KMS-11 (cell line): Measurements from ENCODE around the gene TCF4.

Experiments
- H2AFZ ChIP-seq: fragments of 200-600 bp; sonication (generic); 2 replicates; pipeline ENCODE4 v1.6.1; 2016; ENCODE audit warnings: antibody characterized with exemption, mixed run types, low read depth
- H3K27ac ChIP-seq: fragments of 200-600 bp; sonication (generic); 2 replicates; pipeline ENCODE4 v1.6.1; 2016; ENCODE audit warnings: mild to moderate bottlenecking, mixed run types
- H3K27me3 ChIP-seq: fragments of 200-600 bp; sonication (generic); 2 replicates; pipeline ENCODE4 v1.6.1; 2017; ENCODE audit warnings: mild to moderate bottlenecking, low read depth, mixed run types, moderate library complexity; ENCODE audit not compliant: insufficient read depth
- H3K36me3 ChIP-seq: fragments of 200-600 bp; sonication (generic); 2 replicates; pipeline ENCODE4 v1.6.1; 2017; ENCODE audit warnings: mild to moderate bottlenecking, mixed run types; ENCODE audit not compliant: insufficient read depth
- H3K4me1 ChIP-seq: fragments of 200-600 bp; sonication (generic); 2 replicates; pipeline ENCODE4 v1.6.1; 2016; ENCODE audit warnings: mild to moderate bottlenecking, low read depth, mixed run types; ENCODE audit not compliant: poor library complexity, severe bottlenecking
- H3K4me2 ChIP-seq: fragments of 200-600 bp; sonication (generic); 2 replicates; pipeline ENCODE4 v1.7.0; 2016; ENCODE audit warnings: mild to moderate bottlenecking, mixed run types
- H3K4me3 ChIP-seq: fragments of 200-600 bp; sonication (generic); IDR thresholded peaks from 2 replicates; pipeline ENCODE4 v1.6.1; 2017; ENCODE audit warnings: low read depth, low read length, mixed read lengths; ENCODE audit not compliant: insufficient read depth
- H3K79me2 ChIP-seq: fragments of 200-600 bp; sonication (generic); 2 replicates; pipeline ENCODE4 v1.6.1; 2016; ENCODE audit warnings: low read depth, mixed run types; ENCODE audit not compliant: insufficient read depth
- H3K9ac ChIP-seq: fragments of 200-600 bp; sonication (generic); 2 replicates; pipeline ENCODE4 v1.6.1; 2016; ENCODE audit warnings: mild to moderate bottlenecking, mixed run types
- H4K20me1 ChIP-seq: fragments of 200-600 bp; sonication (generic); 2 replicates; pipeline ENCODE4 v1.6.1; 2016; ENCODE audit warnings: mild to moderate bottlenecking, mixed run types; ENCODE audit not compliant: insufficient read depth
- TF ChIP-seq, protein P1 (sequence below): fragments of 200-600 bp; sonication (generic); conservative IDR thresholded peaks from 2 replicates; pipeline ENCODE4 v1.6.1; 2017; ENCODE audit warnings: low read depth, mild to moderate bottlenecking, antibody characterized with exemption, low read length, moderate library complexity, mixed read lengths

The TCF4 gene

GRCh38 chr18:55484773-55485172, 103.2 kb downstream of the TCF4 start:
- H3K4me1 ChIP-seq: peaks cover 38% of the 10 kb centered on the region
- peaks cover 31% of the 10 kb centered on the region; the same call in 1 of the 2 replicates for H3K79me2 ChIP-seq
- H3K4me2 ChIP-seq: no peak overlapping the region
- no peak overlapping the region for H2AFZ ChIP-seq
- no peak overlapping the region for H3K9ac ChIP-seq
- no peaks in the 10 kb centered on the region for H3K36me3 ChIP-seq
- no peaks in the 10 kb centered on the region for H4K20me1 ChIP-seq
- no peak overlapping the region for H3K27ac ChIP-seq
- H3K27me3 ChIP-seq: no peaks in the 10 kb centered on the region
- H3K4me3 ChIP-seq: no peak overlapping the region
- TF ChIP-seq, protein P1, sequence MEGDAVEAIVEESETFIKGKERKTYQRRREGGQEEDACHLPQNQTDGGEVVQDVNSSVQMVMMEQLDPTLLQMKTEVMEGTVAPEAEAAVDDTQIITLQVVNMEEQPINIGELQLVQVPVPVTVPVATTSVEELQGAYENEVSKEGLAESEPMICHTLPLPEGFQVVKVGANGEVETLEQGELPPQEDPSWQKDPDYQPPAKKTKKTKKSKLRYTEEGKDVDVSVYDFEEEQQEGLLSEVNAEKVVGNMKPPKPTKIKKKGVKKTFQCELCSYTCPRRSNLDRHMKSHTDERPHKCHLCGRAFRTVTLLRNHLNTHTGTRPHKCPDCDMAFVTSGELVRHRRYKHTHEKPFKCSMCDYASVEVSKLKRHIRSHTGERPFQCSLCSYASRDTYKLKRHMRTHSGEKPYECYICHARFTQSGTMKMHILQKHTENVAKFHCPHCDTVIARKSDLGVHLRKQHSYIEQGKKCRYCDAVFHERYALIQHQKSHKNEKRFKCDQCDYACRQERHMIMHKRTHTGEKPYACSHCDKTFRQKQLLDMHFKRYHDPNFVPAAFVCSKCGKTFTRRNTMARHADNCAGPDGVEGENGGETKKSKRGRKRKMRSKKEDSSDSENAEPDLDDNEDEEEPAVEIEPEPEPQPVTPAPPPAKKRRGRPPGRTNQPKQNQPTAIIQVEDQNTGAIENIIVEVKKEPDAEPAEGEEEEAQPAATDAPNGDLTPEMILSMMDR: no peak

DNA sequence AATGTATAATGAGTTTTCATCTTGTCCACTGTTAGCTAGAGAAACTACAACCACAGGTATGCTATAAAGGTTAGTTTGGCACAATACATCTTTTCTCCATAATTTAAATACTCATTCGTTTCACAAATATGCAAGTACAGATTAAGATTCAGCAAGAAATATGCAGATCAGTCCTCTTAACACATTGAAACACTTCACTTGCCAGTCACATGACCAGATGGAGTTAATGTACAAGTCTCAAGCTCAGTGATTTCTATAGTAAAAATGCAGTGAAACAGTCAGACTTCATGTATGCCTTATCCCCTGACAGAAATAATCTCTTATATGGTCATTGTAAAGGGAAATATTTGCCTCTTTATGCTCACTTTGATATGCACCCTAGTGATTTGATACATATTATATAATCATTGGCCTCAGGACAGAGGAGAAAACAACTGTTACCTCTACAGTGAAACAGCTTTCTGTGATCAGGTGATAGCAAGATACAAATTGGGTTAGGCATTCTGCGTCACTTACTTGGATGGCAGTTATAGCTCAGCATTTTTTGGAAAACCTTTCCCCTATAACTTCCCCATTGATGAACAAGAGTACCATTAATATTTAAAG, 104.6 kb downstream of the TCF4 start:
- H3K4me3 ChIP-seq: no peak overlapping the region
- no peak overlapping the region for H3K4me2 ChIP-seq
- H3K36me3 ChIP-seq: no peaks in the 10 kb centered on the region
- H3K79me2 ChIP-seq: peaks cover 31% of the 10 kb centered on the region; the same call in 1 of the 2 replicates
- no peaks in the 10 kb centered on the region for H3K27me3 ChIP-seq
- TF ChIP-seq, protein P1: no peak
- peaks cover 27% of the 10 kb centered on the region for H3K4me1 ChIP-seq
- H3K9ac ChIP-seq: no peak overlapping the region
- H4K20me1 ChIP-seq: no peaks in the 10 kb centered on the region
- H3K27ac ChIP-seq: no peak overlapping the region
- no peak overlapping the region for H2AFZ ChIP-seq

- Histone ChIP-seq H3K4me2 (no peak overlapping the region), H3K27me3 (no peaks in the 10 kb centered on the region), H3K4me3 (no peak overlapping the region), H3K36me3 (no peaks in the 10 kb centered on the region), H3K4me1 (peaks cover 9% of the 10 kb centered on the region), H2AFZ (no peak overlapping the region), H4K20me1 (no peaks in the 10 kb centered on the region), H3K27ac (no peak overlapping the region), H3K79me2 (no peaks in the 10 kb centered on the region), H3K9ac (no peak overlapping the region)
- TF ChIP-seq, protein P1: no peak
These were observed 108.2 kb downstream of the TCF4 start for GRCh38 chr18:55479656-55480420.

DNA sequence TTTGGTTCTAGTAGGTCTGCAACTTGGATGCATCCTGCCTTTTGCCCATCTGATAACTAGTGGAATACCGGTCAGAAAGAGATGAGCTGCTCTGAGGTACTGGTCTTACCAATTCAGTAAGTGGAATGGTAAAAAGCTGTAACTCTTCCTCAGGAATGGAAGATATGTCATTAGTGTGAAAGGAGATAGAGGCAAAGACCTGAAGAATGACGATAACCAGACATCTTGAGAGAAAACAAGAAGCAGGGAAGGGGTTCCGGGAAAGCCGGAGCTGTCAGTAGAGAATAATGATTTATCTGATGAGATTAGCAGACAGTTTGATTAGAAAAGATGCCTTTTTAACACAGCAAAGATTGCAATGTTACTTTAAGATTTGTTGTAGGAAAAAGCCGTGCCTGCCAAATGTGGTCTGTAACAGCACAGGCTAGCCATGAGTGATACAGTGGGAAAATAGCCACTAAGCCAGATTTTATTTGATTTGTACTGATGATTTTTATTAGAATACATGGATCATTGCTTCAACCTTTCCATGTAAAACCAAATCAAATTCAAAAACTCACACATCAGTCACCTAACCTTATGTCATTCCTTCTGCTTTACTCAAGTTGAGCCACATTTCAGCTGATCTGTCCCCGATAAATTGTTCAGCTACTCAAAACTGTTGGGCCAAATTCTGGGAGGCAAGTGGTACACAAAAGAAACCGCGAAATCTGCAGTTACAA, 110.0 kb downstream of the TCF4 start:
- Histone ChIP-seq H3K4me1 (peaks cover 6% of the 10 kb centered on the region), H3K36me3 (no peaks in the 10 kb centered on the region), H3K79me2 (no peaks in the 10 kb centered on the region), H3K9ac (no peak overlapping the region), H2AFZ (no peak overlapping the region), H3K27me3 (no peaks in the 10 kb centered on the region), H3K4me3 (no peak overlapping the region), H3K27ac (no peak overlapping the region), H4K20me1 (no peaks in the 10 kb centered on the region), H3K4me2 (no peak overlapping the region)
- TF ChIP-seq, protein P1: no peak
